Activated CD4-positive, CD25-positive, alpha-beta regulatory T cell treated with anti-CD3 and anti-CD28 coated beads, Interleukin-2, amount 50 U/mL, for 24 hours (primary cell): ENCODE measurements around the gene PDZD2.
A peak's percentile ranks its signal among the peaks of the same experiment; 100 is the strongest.
"Not testable (repeated sequence)": the region's sequence is repeated elsewhere in the genome, so short reads cannot be mapped to it uniquely, and the experiment has no call there.

Experiments
- ATAC-seq, 2 donors: fragments of 150-1000 bp; cut with Tn5 transposase; one replicate each; pipeline ENCODE4 v1.10.0; 2021; ENCODE audit warnings: mild to moderate bottlenecking in 1 of 2, moderate library complexity in 1 of 2

The PDZD2 gene

DNA sequence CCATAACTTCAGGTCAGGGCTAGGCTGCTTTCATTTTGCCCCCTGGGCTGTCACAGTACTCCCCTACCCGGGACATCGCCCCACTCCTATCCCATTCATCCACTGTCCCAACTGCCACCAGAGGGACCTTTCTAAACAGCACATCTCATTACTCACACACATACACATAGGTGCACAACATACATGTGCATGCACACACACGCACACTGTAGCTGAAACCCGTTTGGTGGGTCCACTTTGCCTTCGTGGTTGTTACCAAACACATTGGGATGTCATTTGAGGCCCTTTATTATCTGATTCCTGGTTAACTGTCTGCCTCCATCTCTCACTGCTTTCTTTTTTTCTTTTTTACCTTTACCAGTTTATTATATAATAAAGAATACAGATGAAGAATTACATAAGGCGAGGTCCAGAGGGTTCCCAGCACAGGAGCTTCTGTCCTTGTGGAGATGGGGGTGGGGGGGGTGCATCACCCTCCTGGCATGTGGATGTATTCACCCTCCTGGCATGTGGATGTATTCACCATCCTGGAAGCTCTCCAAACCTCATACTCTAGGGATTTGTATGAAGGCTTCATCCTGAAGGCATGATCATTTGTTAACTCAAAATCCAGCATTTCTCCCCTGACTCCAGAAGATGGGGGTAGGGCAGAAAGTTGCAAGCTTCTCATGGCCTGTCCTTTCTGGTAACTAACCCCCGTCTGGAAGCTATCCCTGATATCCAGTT lies 349.2 kb downstream of the PDZD2 start:
- ATAC-seq = no peak

DNA sequence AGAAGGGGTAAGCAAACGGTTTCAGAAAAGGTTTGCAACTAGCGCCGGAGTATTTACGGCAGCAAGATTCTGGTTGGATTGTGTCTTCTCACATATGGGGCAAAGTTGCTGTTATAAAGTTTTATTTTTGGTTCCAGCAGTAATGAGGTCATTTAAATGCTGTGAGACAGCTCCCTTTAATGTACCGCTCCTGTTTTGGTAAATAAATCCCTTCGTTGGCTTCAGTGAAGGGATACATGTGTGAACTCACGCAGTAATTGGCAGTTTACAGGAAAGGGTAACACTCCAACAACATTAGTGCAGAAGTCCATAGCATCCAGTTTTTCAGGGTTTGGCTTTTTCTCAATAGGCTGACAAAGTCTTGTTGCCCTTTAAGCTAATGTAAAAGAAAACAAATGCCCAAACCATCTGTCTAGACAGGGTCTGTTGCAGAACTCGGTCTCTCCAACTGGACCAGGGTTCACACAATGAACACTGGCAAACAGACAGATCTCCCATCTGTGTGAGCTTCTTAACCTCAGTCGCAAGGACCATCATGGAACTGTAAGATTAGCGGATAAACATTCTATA lies 351.2 kb downstream of the PDZD2 start:
- ATAC-seq = no peak

DNA sequence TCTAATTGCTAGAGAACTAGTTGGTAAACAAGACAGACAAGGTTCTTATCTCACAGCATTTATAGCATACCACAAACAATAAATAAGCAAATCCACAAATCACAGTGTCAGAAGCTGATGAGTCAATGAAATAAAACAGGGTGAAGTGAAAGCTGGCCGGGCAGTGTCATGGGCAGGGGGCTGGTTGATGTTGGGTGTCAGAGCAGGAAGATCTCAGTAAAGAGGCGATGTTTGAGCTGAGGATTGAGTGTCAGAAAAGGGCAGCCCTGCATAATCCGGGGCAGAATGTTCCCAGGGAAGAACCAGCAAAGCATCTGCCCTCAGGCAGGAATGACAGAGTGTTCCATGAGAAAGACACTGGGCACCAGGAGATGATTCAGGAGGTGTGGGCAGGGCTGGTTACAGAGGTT lies 351.8 kb downstream of the PDZD2 start:
- no peak for ATAC-seq

GRCh38 chr5:31992377-31992776 lies 353.4 kb downstream of the PDZD2 start:
- no peak for ATAC-seq

- ATAC-seq = no peak
Measured at GRCh38 chr5:31993165-31993961, 354.4 kb downstream of the PDZD2 start.

GRCh38 chr5:31995006-31995405 lies 356.1 kb downstream of the PDZD2 start:
- ATAC-seq = no peak

DNA sequence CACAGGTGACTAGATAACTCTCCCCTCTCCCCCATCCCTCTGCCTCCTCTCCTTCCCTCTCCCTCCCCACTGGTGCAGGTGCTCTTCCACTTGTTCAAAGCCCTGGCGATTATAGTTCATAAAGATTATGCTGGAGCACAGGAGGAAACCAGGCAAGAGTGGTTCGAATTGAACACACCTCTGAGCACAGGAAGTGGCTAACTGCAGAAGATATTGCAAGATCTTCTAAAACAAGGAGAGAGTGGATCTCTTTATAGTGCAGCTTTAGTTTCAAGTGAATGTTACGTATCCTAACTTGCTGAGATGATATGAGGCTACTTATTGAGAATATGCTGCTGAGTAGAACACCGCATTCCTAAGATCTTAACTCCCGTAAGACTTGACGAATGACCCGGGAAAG lies 356.8 kb downstream of the PDZD2 start:
- no peak for ATAC-seq

DNA sequence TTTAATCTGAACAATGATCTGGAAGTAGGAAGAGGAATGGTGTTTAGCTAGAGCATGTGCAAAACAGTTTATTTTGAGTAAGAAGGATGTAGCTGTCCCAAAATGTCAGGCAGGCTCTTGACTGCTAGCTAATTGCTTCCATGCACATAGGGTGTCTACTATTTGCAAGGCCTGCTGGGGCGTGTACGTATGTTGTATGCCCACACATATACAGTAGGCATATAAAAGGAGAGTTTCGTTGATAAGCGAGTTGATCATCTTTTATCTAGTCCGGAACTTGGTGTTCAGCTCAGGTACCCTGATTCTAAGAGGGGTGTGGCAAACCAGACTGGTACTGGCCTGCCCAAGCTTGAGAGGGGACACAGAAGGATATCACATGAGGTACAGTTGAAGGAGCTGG lies 358.0 kb downstream of the PDZD2 start:
- ATAC-seq = no peak

DNA sequence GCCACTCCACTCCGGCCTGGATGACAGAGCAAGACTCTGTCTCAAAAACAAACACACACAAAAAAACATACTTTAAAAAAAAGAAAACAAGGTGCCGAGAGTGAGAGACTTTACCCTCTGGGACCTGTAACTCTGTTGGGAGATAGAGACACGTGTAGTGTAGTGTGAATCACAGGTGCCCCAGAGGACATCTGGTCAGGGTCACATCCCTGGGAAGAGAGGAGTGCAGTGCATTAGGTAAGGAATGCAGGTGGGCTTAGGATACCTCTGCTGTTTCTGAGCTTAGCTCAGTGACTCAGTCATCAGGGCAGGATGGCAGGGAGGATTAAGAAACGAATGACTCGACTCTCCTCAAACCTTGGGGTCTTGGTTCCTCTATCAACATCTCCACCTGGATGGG lies 360.5 kb downstream of the PDZD2 start:
- ATAC-seq = no peak

DNA sequence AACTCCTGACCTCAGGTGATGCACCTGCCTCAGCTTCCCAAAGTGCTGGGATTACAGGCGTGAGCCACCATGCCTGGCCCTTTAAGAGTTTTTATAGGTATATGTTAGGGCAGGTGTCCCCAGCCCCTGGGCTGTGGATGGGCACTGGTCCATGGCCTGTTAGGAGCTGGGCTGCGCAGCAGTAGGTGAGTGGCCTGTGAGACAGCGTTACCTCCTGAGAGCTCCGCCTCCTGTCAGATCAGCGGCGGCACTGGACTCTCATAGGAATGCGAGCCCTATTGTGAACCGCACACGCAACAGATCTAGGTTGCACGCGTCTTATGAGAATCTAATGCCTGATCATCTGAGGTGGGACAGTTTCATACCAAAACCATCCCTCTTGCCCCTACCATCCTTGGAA lies 361.8 kb downstream of the PDZD2 start:
- ATAC-seq = no peak

- ATAC-seq = no peak
Measured at GRCh38 chr5:32001284-32001683, 362.4 kb downstream of the PDZD2 start.

DNA sequence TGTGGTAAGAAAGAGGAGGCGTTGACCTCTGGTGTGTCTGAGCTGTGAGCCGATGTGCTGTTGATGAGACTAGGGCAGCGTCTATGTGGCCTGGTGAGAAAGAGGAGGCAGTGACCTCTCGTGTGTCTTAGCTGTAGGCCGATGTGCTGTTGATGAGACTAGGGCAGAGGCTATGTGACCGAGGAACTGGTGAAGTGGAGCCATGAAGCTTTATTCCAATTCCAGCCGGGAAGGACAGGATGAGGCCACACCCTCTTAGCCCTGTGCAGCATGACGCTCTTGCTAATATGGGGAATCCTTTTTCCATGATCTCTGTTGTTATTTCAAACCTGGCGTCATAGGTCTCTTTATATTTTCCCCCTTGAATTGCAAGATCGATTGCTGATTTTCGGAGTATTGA lies 362.8 kb downstream of the PDZD2 start:
- ATAC-seq = no peak

DNA sequence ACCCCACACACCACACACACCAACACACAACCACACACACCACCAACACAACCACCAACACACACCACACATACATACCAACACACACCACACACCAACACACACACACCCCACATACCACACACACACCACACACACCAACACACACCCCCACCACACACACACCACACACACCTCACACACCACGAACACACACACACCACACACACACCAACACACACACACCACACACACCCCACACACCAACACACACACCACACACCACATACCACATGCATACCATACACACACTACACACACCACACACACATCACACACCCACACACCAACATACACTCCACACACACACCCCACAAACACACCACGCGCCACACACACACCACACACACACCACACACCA lies 363.8 kb downstream of the PDZD2 start:
- no peak for ATAC-seq

- no peak for ATAC-seq
Measured at GRCh38 chr5:32003981-32004380, 365.1 kb downstream of the PDZD2 start.

DNA sequence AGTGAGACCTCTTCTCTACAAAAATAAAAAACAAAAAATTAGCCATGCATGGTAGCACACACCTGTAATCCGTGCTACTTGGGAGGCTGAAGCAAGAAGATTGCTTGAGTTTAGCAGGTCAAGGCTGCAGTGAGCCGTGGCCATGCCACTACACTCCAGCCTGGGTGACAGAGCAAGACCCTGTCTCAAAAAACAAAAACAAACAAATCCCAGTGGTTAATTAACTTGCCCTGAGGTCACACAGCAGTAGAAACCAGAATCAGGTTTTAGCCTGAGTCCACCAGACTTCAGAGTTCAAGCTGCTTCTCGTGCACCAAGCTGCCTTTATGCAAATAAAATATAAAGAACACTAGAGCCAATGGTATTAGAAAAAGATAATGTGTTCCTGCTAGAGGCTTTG lies 365.5 kb downstream of the PDZD2 start:
- ATAC-seq = no peak

DNA sequence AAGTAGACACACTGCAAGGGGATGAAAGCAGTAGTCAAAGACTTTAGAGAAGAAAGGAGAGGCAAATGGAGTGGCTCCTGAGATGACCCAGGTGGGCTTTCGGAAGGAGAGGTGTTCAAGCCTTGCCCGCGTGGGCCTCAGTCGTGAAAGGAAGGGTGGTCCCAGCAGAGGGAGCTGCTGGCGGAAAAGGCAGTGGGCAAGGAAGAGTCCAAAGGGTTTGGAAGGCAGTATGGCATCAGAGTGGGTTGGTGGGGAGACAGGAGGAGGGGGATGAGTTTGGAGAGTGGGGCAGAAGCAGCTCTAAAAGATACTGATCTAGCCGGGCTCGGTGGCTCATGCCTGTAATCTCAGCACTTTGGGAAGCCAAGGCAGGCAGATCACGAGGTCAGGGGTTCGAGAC lies 369.8 kb downstream of the PDZD2 start:
- ATAC-seq = no peak

GRCh38 chr5:32013658-32014057 lies 374.7 kb downstream of the PDZD2 start:
- no peak for ATAC-seq

DNA sequence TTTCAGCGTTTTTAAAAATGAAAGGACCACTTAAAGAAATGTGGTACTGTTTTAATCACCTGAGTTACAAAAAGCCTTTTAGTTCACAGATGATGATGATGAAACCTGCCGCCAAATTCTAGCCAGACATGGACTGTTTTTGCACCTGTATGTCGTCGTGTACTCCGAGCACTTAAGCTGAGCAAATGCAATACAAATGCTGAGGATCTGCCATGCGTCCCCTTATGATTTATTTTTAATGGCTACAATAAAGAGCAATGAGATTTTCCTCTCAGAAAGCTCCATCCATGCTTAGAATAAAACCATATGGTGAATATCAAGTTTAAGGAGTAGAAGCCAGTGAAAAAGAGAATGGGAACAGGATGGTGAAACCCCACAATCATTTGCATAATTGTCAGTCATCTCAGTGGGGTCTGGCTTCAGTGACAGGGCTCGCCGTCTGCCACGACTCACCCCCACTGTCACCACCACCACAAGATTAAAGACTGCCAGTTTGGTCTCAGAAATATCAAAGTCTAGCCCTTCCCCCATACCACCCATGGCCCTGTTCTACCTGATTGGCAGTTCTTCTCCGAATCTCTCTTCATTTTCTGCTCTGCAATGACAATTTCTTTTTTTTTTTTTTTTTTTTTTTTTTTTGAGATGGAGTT lies 375.3 kb downstream of the PDZD2 start:
- ATAC-seq = no peak

DNA sequence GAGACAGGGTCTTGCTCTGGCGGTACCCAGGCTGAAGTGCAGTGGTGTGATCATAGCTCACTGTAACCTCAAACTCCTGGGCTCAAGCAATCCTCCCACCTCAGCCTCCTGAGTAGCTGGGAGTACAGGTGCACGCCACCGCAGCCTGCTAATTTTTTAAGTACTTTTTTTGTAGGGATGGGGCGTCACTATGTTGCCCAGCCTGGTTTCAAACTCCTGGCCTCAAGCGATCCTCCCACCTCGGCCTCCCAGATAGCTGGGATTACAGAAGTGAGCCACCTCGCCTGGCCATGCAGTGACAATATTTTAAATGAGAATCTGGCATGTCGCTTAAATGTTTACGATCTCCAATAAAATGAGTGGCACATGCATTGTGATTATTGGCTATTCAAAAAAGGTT lies 376.3 kb downstream of the PDZD2 start:
- ATAC-seq = not testable (repeated sequence)

DNA sequence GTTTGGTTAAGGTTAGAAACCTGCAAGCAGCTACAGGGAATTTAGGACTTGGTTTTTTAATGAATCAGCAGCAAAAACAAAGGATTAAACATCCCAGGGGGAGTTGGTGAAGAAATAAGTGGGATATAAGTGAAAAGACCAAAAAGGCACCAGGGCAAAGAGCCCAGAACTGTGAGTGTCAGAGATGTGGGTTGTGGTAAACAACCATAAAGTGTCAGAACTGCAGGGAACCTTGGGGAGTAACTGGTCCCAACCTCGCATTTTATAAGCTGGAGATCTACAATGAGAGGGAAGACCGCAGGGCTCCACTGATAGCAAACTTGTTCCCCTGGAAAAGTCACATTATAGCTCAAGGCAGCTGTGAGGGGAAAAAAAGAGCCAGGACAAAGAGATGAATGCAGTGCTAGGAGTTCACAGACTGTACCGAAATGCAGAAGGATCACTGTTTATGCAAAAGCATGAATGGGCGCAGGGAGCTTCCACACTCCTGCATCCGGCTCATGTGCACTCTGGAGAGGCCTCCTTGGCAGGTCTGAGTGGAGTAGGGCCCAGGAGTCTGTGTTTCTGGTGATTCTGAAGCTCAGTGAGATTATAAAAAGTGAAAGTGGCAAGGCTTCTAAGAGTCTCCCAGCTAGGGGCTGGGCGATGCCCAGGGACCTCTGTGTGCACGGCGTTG lies 378.9 kb downstream of the PDZD2 start:
- ATAC-seq = no peak

DNA sequence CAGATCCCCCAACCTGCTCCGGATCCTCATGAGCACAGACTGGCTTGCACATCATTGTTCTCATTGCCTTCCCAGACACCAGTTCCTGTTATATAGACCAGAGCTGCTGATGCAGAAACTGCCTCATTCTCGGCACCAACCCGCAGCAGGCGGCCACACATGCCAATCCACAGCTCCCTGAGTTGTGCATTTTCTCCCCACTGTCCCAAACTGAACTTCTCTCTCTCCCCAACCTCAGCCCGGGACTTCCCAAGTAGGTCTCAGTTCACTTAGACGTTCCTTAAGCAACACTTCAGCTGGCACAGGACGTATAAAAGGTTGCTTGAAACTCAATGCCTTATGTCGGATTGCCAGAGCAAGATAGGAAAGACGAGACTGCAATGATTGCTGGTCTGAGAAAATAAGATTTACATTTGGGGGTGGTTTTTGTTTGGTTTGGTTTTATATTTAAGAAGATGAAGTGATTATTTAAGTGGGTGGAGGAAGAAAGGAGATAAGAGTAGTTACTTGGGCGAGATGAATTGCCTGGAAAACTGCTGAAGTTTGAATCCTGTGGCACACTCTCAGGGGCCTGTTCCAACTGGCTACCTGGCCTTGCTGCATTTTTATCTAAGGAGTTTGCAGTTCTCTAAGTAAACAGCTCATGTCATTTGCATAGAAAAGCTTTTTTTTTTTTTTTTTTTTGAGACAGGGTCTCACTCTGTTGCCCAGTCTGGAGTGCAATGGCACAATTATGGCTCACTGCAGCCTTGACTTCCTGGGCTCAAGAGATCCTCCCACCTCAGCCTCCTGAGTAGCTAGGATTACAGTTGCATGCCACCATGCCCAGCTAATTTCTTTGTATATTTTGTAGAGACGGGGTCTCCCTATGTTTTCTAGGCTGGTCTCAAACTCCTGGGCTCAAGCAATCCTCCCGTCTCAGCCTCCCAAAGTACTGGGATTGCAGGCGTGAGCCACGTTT lies 379.8 kb downstream of the PDZD2 start:
- no peak for ATAC-seq

GRCh38 chr5:32020271-32020670 lies 381.3 kb downstream of the PDZD2 start:
- peak; percentile 61 to 76 for ATAC-seq
